K562 (cell line): Measurements from ENCODE around the gene GLB1L. TPM values are rescaled to one million over a fixed set of nuclear protein-coding genes. Genes with fewer than 3 reads are reported as not detected.

Experiments used
- HOXB6 ChIP-seq: fragments of 250-450 bp; sonication (Bioruptor Pico); IDR thresholded peaks from 2 replicates; pipeline ENCODE4 v1.5.1; 2022; ENCODE audit warnings: mild to moderate bottlenecking, borderline replicate concordance
- RBM17 ChIP-seq: fragments of 200-400 bp; formaldehyde crosslinking; IDR thresholded peaks from 2 replicates; pipeline ENCODE4 v1.6.1; 2017; ENCODE audit warnings: low read depth, mild to moderate bottlenecking, low read length, borderline replicate concordance
- RREB1 ChIP-seq: fragments of 250-450 bp; sonication (Bioruptor Pico); IDR thresholded peaks from 2 replicates; pipeline ENCODE4 v1.4.0; 2020
- SUPT5H ChIP-seq: fragments of 450-650 bp; IDR thresholded peaks from 2 replicates; pipeline ENCODE4 v1.6.1; 2016
- TGIF2 ChIP-seq: sonication (generic); formaldehyde crosslinking; IDR thresholded peaks from 2 replicates; pipeline ENCODE4 v1.8.1; 2022; ENCODE audit warnings: mild to moderate bottlenecking, missing genetic modification reagents, moderate library complexity
- ZBTB5 ChIP-seq: fragments of 450-650 bp; IDR thresholded peaks from 2 replicates; pipeline ENCODE4 v1.6.1; 2017; ENCODE audit warnings: antibody characterized with exemption
- polyA plus RNA-seq, 8 experiments: library from polyadenylated mRNA; depleted of rRNA in 4 of 8; stranded (reverse) in 5 of 8; unstranded in 3 of 8; fragments of >200 nt; fragmentation: Nextera tagmentation in 2 of 8; fragmentation: Illumina TruSeq in 1 of 8; extraction: Ambion mirVana in 2 of 8; extraction: Trizol in 1 of 8; gene quantifications; 2 replicates each; pipeline versions ENCODE4 v1.2.1 to v1.2.3, GENCODE V29; 2011 to 2014; ENCODE audit warnings: inconsistent platforms in 1 of 8, missing spikeins in 1 of 8
- total RNA-seq, 7 experiments: library from RNA; depleted of rRNA in 6 of 7; stranded (reverse); fragments of >200 nt in 6 of 7; fragmentation: Illumina TruSeq in 2 of 7; extraction: Trizol in 2 of 7; gene quantifications; 2 replicates each; pipeline versions ENCODE4 v1.2.1 to v1.2.3, GENCODE V29; 2011 to 2021; ENCODE audit warnings: low replicate concordance in 1 of 7
- TF ChIP-seq, protein P1 (sequence below): fragments of 450-650 bp; IDR thresholded peaks from 2 replicates; pipeline ENCODE4 v1.6.1; 2016; ENCODE audit warnings: low read depth
- TF ChIP-seq, protein P2 (sequence below): sonication (generic); formaldehyde crosslinking; IDR thresholded peaks from 2 replicates; pipeline ENCODE4 v1.8.1; 2022; ENCODE audit warnings: missing genetic modification reagents

Gene GLB1L
- total and polyA plus RNA-seq, 9 of the 15 experiments (the other 6 are each of a cell fraction or from before 2014, with no cell fraction given), result 0.42 to 2.9 (median 2.5) TPM

GRCh38 chr2:219216535-219216915 is 28.7 kb downstream of the GLB1L start (continued):
- TF ChIP-seq RREB1 (CRISPR knock-in tag) (no peak), RBM17 (no peak), SUPT5H (no peak), HOXB6 (CRISPR knock-in tag) (no peak), ZBTB5 (no peak), TGIF2 (no peak)
- TF ChIP-seq, protein P1, sequence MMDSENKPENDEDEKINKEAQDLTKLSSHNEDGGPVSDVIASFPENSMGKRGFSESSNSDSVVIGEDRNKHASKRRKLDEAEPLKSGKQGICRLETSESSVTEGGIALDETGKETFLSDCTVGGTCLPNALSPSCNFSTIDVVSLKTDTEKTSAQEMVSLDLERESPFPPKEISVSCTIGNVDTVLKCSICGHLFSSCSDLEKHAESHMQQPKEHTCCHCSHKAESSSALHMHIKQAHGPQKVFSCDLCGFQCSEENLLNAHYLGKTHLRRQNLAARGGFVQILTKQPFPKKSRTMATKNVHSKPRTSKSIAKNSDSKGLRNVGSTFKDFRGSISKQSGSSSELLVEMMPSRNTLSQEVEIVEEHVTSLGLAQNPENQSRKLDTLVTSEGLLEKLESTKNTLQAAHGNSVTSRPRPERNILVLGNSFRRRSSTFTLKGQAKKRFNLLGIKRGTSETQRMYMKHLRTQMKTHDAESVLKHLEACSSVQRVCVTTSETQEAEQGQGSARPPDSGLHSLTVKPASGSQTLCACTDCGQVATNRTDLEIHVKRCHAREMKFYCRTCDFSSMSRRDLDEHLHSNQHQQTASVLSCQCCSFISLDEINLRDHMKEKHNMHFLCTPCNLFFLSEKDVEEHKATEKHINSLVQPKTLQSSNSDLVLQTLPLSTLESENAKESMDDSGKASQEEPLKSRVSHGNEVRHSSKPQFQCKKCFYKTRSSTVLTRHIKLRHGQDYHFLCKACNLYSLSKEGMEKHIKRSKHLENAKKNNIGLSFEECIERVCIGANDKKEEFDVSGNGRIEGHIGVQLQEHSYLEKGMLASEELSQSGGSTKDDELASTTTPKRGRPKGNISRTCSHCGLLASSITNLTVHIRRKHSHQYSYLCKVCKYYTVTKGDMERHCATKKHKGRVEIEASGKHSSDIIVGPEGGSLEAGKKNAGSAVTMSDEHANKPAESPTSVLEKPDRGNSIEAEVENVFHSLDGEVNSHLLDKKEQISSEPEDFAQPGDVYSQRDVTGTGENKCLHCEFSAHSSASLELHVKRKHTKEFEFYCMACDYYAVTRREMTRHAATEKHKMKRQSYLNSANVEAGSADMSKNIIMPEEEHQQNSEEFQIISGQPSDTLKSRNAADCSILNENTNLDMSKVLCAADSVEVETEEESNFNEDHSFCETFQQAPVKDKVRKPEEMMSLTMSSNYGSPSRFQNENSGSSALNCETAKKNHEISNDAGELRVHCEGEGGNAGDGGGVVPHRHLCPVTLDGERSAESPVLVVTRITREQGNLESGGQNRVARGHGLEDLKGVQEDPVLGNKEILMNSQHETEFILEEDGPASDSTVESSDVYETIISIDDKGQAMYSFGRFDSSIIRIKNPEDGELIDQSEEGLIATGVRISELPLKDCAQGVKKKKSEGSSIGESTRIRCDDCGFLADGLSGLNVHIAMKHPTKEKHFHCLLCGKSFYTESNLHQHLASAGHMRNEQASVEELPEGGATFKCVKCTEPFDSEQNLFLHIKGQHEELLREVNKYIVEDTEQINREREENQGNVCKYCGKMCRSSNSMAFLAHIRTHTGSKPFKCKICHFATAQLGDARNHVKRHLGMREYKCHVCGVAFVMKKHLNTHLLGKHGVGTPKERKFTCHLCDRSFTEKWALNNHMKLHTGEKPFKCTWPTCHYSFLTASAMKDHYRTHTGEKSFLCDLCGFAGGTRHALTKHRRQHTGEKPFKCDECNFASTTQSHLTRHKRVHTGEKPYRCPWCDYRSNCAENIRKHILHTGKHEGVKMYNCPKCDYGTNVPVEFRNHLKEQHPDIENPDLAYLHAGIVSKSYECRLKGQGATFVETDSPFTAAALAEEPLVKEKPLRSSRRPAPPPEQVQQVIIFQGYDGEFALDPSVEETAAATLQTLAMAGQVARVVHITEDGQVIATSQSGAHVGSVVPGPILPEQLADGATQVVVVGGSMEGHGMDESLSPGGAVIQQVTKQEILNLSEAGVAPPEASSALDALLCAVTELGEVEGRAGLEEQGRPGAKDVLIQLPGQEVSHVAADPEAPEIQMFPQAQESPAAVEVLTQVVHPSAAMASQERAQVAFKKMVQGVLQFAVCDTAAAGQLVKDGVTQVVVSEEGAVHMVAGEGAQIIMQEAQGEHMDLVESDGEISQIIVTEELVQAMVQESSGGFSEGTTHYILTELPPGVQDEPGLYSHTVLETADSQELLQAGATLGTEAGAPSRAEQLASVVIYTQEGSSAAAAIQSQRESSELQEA, result no peak
- TF ChIP-seq, protein P2, sequence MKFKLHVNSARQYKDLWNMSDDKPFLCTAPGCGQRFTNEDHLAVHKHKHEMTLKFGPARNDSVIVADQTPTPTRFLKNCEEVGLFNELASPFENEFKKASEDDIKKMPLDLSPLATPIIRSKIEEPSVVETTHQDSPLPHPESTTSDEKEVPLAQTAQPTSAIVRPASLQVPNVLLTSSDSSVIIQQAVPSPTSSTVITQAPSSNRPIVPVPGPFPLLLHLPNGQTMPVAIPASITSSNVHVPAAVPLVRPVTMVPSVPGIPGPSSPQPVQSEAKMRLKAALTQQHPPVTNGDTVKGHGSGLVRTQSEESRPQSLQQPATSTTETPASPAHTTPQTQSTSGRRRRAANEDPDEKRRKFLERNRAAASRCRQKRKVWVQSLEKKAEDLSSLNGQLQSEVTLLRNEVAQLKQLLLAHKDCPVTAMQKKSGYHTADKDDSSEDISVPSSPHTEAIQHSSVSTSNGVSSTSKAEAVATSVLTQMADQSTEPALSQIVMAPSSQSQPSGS (CRISPR knock-in tag), result no peak
